ENCODE results near the gene RASA1. TPM values are rescaled to one million over a fixed set of nuclear protein-coding genes. Genes with fewer than 3 reads are reported as not detected.

The RASA1 gene
- total and polyA plus RNA-seq, 2 experiments from 2014 or later: 9.3 to 35.0 TPM

- Histone ChIP-seq H3F3A (replicated peaks; ENCODE audit: low read depth) (no peaks in the 10 kb centered on the region), H3K79me2 (replicated peaks; ENCODE audit: insufficient read depth) (peaks cover 24% of the 10 kb centered on the region), H2AFZ (peak within 1 kb of the TSS; percentile 95), H3K27ac (ENCODE audit: low read depth) (peak within 1 kb of the TSS; percentile 87), H3K36me3 (ENCODE audit: insufficient read depth) (peaks cover 14% of the 10 kb centered on the region), H3K27me3 (ENCODE audit: insufficient read depth) (no peaks in the 10 kb centered on the region), H3K4me2 (peak within 1 kb of the TSS; percentile 95), H3K4me3 (peak within 1 kb of the TSS; percentile 96), H3K4me1 (ENCODE audit: insufficient read depth) (peaks cover 7% of the 10 kb centered on the region; the same call in 1 of the 2 replicates), H4K20me1 (replicated peaks; ENCODE audit: insufficient read depth) (no peaks in the 10 kb centered on the region), H3K9me2 (ENCODE audit: insufficient read depth) (no peaks in the 10 kb centered on the region)
- H3K27me3 Mint-ChIP-seq (ENCODE audit: insufficient read depth, low read depth, poor library complexity): peaks cover 5% of the 10 kb centered on the region
- H3K4me3 Mint-ChIP-seq: peak within 1 kb of the TSS; percentile 97
- peak; percentile 95 for ATAC-seq
- H3K9me3 Mint-ChIP-seq: no peaks in the 10 kb centered on the region
- peak within 1 kb of the TSS; percentile 94 for H3K27ac Mint-ChIP-seq
- H3K36me3 Mint-ChIP-seq (ENCODE audit: low read depth): peaks cover 30% of the 10 kb centered on the region
- H3K4me1 Mint-ChIP-seq: peaks cover 9% of the 10 kb centered on the region
- DNase-seq (ENCODE audit: low spot score): peak; percentile 100
- TF ChIP-seq ETS1 (IDR thresholded peaks at IDR 0.05): peak; percentile 65; the same call in 1 of the 2 replicates
- TF ChIP-seq NANOG (IDR thresholded peaks at IDR 0.05; ENCODE audit: borderline replicate concordance): no peak
- no peak for TF ChIP-seq ZNF331 (CRISPR knock-in tag; IDR thresholded peaks at IDR 0.05; ENCODE audit: low read depth)
- peak; percentile 90 for TF ChIP-seq POLR2AphosphoS5 (IDR thresholded peaks at IDR 0.05; ENCODE audit: low read depth)
- TF ChIP-seq CREB1 (CRISPR knock-in tag; IDR thresholded peaks at IDR 0.05; ENCODE audit: low read depth): peak; percentile 96
Measured at GRCh38 chr5:87412630-87413342, 145.1 kb downstream of the RASA1 start, which contains the start of gene CCNH. Gene CCNH, minus strand, starts transcription at chr5:87412930. Its CDS starts 136 bp downstream, at chr5:87412794.

GRCh38 chr5:87413343-87413645 lies 145.6 kb downstream of the RASA1 start:
- H3F3A ChIP-seq (replicated peaks; ENCODE audit: low read depth): no peaks in the 10 kb centered on the region
- H3K4me1 ChIP-seq (ENCODE audit: insufficient read depth): peaks cover 7% of the 10 kb centered on the region; the same call in 1 of the 2 replicates
- peaks cover 9% of the 10 kb centered on the region for H3K4me1 Mint-ChIP-seq
- peak overlapping the region; percentile 96 for H3K4me3 ChIP-seq
- ATAC-seq (no peak), DNase-seq (ENCODE audit: low spot score) (peak; percentile 15)
- H3K4me3 Mint-ChIP-seq: peak overlapping the region; percentile 97
- H3K9me3 Mint-ChIP-seq: no peaks in the 10 kb centered on the region
- peak overlapping the region; percentile 63 for H3K4me2 ChIP-seq
- peak overlapping the region; percentile 94 for H3K27ac Mint-ChIP-seq
- no peaks in the 10 kb centered on the region for H3K27me3 ChIP-seq (ENCODE audit: insufficient read depth)
- peaks cover 26% of the 10 kb centered on the region for H3K36me3 Mint-ChIP-seq (ENCODE audit: low read depth)
- no peaks in the 10 kb centered on the region for H4K20me1 ChIP-seq (replicated peaks; ENCODE audit: insufficient read depth)
- H3K27ac ChIP-seq (ENCODE audit: low read depth): no peak overlapping the region
- peaks cover 5% of the 10 kb centered on the region for H3K27me3 Mint-ChIP-seq (ENCODE audit: insufficient read depth, low read depth, poor library complexity)
- H3K36me3 ChIP-seq (ENCODE audit: insufficient read depth): peaks cover 9% of the 10 kb centered on the region; the same call in 1 of the 2 replicates
- peak overlapping the region; percentile 66 for H2AFZ ChIP-seq
- no peaks in the 10 kb centered on the region for H3K9me2 ChIP-seq (ENCODE audit: insufficient read depth)
- H3K79me2 ChIP-seq (replicated peaks; ENCODE audit: insufficient read depth): peaks cover 24% of the 10 kb centered on the region
- no peak for TF ChIP-seq ETS1 (IDR thresholded peaks at IDR 0.05)
- TF ChIP-seq REST (IDR thresholded peaks at IDR 0.05; ENCODE audit: unreplicated experiment): no peak
- TF ChIP-seq EZH2 (IDR thresholded peaks at IDR 0.05; ENCODE audit: low read depth, unreplicated experiment): no peak
- TF ChIP-seq STAT1 (IDR thresholded peaks at IDR 0.05; ENCODE audit: unreplicated experiment): no peak
- TF ChIP-seq ZNF331 (CRISPR knock-in tag; IDR thresholded peaks at IDR 0.05; ENCODE audit: low read depth): no peak
- no peak for TF ChIP-seq JUNB (IDR thresholded peaks at IDR 0.05; ENCODE audit: unreplicated experiment)
